GM12878 (cell line): ENCODE results near the gene SNX33. TPM values are rescaled to one million over a fixed set of nuclear protein-coding genes. Genes with fewer than 3 reads are reported as not detected.

Source experiments
- HDGF ChIP-seq: fragments of 450-650 bp; IDR thresholded peaks from 2 replicates; pipeline ENCODE4 v1.6.1; 2016; ENCODE audit warnings: antibody characterized with exemption
- IKZF1 ChIP-seq: fragments of 450-650 bp; conservative IDR thresholded peaks from 2 replicates; pipeline ENCODE4 v1.6.1; 2017; ENCODE audit warnings: antibody characterized with exemption, mild to moderate bottlenecking
- PRDM15 ChIP-seq: fragments of 450-650 bp; formaldehyde crosslinking; IDR thresholded peaks from 2 replicates; pipeline ENCODE4 v1.4.0; 2020; ENCODE audit warnings: mild to moderate bottlenecking, moderate library complexity
- TCF12 ChIP-seq: IDR thresholded peaks from 2 replicates; pipeline ENCODE4 v1.6.1; 2011; ENCODE audit warnings: low read depth, mild to moderate bottlenecking, low read length
- polyA plus RNA-seq, 11 experiments: library from polyadenylated mRNA; depleted of rRNA in 4 of 11; unstranded in 6 of 11; stranded (reverse) in 5 of 11; fragments of >200 nt; fragmentation: Nextera tagmentation in 4 of 11; fragmentation: Illumina TruSeq in 1 of 11; extraction: Ambion mirVana in 4 of 11; extraction: Trizol in 1 of 11; gene quantifications; 1 replicate in 1 of 11; 2 replicates in 10 of 11; pipeline versions ENCODE4 v1.2.1 to v1.2.3, GENCODE V29; 2011 to 2016; ENCODE audit warnings: inconsistent platforms in 2 of 11, missing spikeins in 2 of 11, low read depth in 1 of 11
- total RNA-seq, 4 experiments: library from RNA; depleted of rRNA in 3 of 4; stranded (reverse); fragments of >200 nt in 3 of 4; fragmentation: Illumina TruSeq in 1 of 4; extraction: Trizol in 1 of 4; gene quantifications; 2 replicates each; pipeline versions ENCODE4 v1.2.1 to v1.2.3, GENCODE V29; 2013 to 2021
- TF ChIP-seq, protein P1 (sequence below): fragments of 450-650 bp; IDR thresholded peaks from 2 replicates; pipeline ENCODE4 v1.6.1; 2016; ENCODE audit warnings: mild to moderate bottlenecking
- TF ChIP-seq, protein P2 (sequence below): fragments of 450-650 bp; IDR thresholded peaks from 2 replicates; pipeline ENCODE4 v1.6.1; 2017; ENCODE audit warnings: mild to moderate bottlenecking, moderate library complexity

Gene SNX33
- total and polyA plus RNA-seq, 10 of the 15 experiments (the other 5 are each of a cell fraction or from before 2014, with no cell fraction given): 0.13 to 1.9 (median 0.55) TPM

- TF ChIP-seq PRDM15 (CRISPR knock-in tag): no peak
- TF ChIP-seq, protein P1, sequence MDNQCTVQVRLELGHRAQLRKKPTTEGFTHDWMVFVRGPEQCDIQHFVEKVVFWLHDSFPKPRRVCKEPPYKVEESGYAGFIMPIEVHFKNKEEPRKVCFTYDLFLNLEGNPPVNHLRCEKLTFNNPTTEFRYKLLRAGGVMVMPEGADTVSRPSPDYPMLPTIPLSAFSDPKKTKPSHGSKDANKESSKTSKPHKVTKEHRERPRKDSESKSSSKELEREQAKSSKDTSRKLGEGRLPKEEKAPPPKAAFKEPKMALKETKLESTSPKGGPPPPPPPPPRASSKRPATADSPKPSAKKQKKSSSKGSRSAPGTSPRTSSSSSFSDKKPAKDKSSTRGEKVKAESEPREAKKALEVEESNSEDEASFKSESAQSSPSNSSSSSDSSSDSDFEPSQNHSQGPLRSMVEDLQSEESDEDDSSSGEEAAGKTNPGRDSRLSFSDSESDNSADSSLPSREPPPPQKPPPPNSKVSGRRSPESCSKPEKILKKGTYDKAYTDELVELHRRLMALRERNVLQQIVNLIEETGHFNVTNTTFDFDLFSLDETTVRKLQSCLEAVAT: 0 out of 2 replicates have a peak, but pooled peaks have one; percentile 44
- TF ChIP-seq, protein P2, sequence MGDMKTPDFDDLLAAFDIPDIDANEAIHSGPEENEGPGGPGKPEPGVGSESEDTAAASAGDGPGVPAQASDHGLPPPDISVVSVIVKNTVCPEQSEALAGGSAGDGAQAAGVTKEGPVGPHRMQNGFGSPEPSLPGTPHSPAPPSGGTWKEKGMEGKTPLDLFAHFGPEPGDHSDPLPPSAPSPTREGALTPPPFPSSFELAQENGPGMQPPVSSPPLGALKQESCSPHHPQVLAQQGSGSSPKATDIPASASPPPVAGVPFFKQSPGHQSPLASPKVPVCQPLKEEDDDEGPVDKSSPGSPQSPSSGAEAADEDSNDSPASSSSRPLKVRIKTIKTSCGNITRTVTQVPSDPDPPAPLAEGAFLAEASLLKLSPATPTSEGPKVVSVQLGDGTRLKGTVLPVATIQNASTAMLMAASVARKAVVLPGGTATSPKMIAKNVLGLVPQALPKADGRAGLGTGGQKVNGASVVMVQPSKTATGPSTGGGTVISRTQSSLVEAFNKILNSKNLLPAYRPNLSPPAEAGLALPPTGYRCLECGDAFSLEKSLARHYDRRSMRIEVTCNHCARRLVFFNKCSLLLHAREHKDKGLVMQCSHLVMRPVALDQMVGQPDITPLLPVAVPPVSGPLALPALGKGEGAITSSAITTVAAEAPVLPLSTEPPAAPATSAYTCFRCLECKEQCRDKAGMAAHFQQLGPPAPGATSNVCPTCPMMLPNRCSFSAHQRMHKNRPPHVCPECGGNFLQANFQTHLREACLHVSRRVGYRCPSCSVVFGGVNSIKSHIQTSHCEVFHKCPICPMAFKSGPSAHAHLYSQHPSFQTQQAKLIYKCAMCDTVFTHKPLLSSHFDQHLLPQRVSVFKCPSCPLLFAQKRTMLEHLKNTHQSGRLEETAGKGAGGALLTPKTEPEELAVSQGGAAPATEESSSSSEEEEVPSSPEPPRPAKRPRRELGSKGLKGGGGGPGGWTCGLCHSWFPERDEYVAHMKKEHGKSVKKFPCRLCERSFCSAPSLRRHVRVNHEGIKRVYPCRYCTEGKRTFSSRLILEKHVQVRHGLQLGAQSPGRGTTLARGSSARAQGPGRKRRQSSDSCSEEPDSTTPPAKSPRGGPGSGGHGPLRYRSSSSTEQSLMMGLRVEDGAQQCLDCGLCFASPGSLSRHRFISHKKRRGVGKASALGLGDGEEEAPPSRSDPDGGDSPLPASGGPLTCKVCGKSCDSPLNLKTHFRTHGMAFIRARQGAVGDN: no peak
- TF ChIP-seq HDGF: peak; percentile 71
- no peak for TF ChIP-seq IKZF1
- TF ChIP-seq TCF12: no peak
Measured at GRCh38 chr15:75705854-75706681, 58.4 kb downstream of the SNX33 start (continued).
